A673 (cell line): Measurements from ENCODE around the gene SYTL3.

Source experiments
- EZH2 ChIP-seq: fragments of 200-600 bp; sonication (generic); IDR thresholded peaks from 2 replicates; pipeline ENCODE4 v1.6.1; 2017; ENCODE audit warnings: borderline replicate concordance, low read depth, mild to moderate bottlenecking, mixed read lengths, antibody characterized with exemption, low read length; ENCODE audit not compliant: poor library complexity, severe bottlenecking
- TF ChIP-seq, protein P1 (sequence below): fragments of 300-800, 200-600 bp; sonication (generic); conservative IDR thresholded peaks from 2 replicates; pipeline ENCODE4 v1.5.1; 2017; ENCODE audit warnings: low read depth, mild to moderate bottlenecking, antibody characterized with exemption, low read length, moderate library complexity, mixed read lengths

DNA sequence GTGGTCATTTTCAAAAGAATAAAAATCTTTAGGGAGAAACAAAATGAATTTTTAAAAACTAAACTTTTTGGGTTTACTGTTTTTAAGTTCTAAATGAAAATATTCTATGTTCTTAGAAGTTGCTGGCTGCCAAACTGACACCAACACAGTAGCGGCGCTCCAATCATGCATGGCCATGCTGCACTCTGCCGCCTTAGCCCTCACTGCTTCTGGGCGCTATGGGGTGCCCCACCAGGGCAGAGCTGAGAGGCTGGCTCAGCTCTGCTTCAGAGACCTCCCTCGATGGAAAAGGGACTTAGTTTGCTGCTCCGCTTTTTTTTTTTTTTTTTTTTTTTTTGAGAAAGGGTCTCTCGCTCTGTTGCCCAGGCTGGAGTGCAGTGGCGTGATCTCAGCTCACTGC, 148.5 kb downstream of the SYTL3 start:
- TF ChIP-seq, protein P1, sequence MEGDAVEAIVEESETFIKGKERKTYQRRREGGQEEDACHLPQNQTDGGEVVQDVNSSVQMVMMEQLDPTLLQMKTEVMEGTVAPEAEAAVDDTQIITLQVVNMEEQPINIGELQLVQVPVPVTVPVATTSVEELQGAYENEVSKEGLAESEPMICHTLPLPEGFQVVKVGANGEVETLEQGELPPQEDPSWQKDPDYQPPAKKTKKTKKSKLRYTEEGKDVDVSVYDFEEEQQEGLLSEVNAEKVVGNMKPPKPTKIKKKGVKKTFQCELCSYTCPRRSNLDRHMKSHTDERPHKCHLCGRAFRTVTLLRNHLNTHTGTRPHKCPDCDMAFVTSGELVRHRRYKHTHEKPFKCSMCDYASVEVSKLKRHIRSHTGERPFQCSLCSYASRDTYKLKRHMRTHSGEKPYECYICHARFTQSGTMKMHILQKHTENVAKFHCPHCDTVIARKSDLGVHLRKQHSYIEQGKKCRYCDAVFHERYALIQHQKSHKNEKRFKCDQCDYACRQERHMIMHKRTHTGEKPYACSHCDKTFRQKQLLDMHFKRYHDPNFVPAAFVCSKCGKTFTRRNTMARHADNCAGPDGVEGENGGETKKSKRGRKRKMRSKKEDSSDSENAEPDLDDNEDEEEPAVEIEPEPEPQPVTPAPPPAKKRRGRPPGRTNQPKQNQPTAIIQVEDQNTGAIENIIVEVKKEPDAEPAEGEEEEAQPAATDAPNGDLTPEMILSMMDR: no peak
- no peak for TF ChIP-seq EZH2
